HepG2 (cell line): ENCODE measurements around the gene MIER2.

Source experiments
- CHD4 ChIP-seq: fragments of 200-600 bp; sonication (generic); IDR thresholded peaks from 2 replicates; pipeline ENCODE4 v1.7.0; 2017; ENCODE audit warnings: mild to moderate bottlenecking, low read length, borderline replicate concordance
- CTCF ChIP-seq: sonication (generic); formaldehyde crosslinking; IDR thresholded peaks from 2 replicates; pipeline ENCODE4 v1.5.0; 2020; ENCODE audit warnings: mild to moderate bottlenecking, missing genetic modification reagents, moderate library complexity
- EZH2 ChIP-seq: conservative IDR thresholded peaks from 2 replicates; pipeline ENCODE4 v1.6.1; 2012; ENCODE audit warnings: mild to moderate bottlenecking, low read depth, low read length, moderate library complexity
- NFKB2 ChIP-seq: sonication (generic); formaldehyde crosslinking; IDR thresholded peaks from 2 replicates; pipeline ENCODE4 v1.4.0; 2020; ENCODE audit warnings: missing genetic modification reagents, borderline replicate concordance
- REST ChIP-seq, 2 experiments: IDR thresholded peaks; 2 replicates each; pipeline ENCODE4 v1.6.1; 2011 to 2012; ENCODE audit warnings: low read length in 2 of 2, borderline replicate concordance in 1 of 2, low read depth in 1 of 2, mild to moderate bottlenecking in 1 of 2, moderate library complexity in 1 of 2
- TBP ChIP-seq: sonication (generic); formaldehyde crosslinking; IDR thresholded peaks from 2 replicates; pipeline ENCODE4 v1.5.0; 2020; ENCODE audit warnings: missing genetic modification reagents
- TCF12 ChIP-seq, 2 experiments: fragments of 450-650 bp in 1 of 2; sonication (generic) in 1 of 2; formaldehyde crosslinking in 1 of 2; IDR thresholded peaks; 2 replicates each; pipeline versions ENCODE4 v1.6.1 to v1.8.0; 2017 to 2022; ENCODE audit warnings: antibody characterized with exemption in 1 of 2, mild to moderate bottlenecking in 1 of 2, missing genetic modification reagents in 1 of 2, moderate library complexity in 1 of 2
- THYN1 ChIP-seq: sonication (generic); formaldehyde crosslinking; IDR thresholded peaks from 2 replicates; pipeline ENCODE4 v1.8.1; 2023; ENCODE audit warnings: low read depth, mild to moderate bottlenecking, moderate library complexity, missing genetic modification reagents, borderline replicate concordance
- ZKSCAN1 ChIP-seq: fragments of 150-350 bp; IDR thresholded peaks from 2 replicates; pipeline ENCODE4 v1.6.1; 2014; ENCODE audit warnings: low read length
- ZNF274 ChIP-seq: sonication (generic); formaldehyde crosslinking; IDR thresholded peaks from 2 replicates; pipeline ENCODE4 v1.5.1; 2020; ENCODE audit warnings: mild to moderate bottlenecking, missing genetic modification reagents
- ZNF33B ChIP-seq: sonication (generic); formaldehyde crosslinking; IDR thresholded peaks from 2 replicates; pipeline ENCODE4 v1.5.1; 2020; ENCODE audit warnings: mild to moderate bottlenecking, missing genetic modification reagents
- ZNF740 ChIP-seq: sonication (generic); formaldehyde crosslinking; IDR thresholded peaks from 2 replicates; pipeline ENCODE4 v1.4.0; 2020; ENCODE audit warnings: missing genetic modification reagents

GRCh38 chr19:391726-392374 lies 47.3 kb upstream of the MIER2 start:
- TF ChIP-seq NFKB2, result no peak
- no peak for TF ChIP-seq EZH2
- TF ChIP-seq CHD4, result no peak
- no peak for TF ChIP-seq ZNF33B (CRISPR knock-in tag)
- TF ChIP-seq ZKSCAN1, result no peak
- no peak for TF ChIP-seq TBP (CRISPR knock-in tag)
- TF ChIP-seq ZNF274, result no peak
- TF ChIP-seq ZNF740, result no peak
- no peak for TF ChIP-seq REST (IDR thresholded peaks at IDR 0.05; ENCODE audit: borderline replicate concordance in 1 of 2, low read depth in 1 of 2, low read length in 2 of 2)
- no peak for TF ChIP-seq THYN1
- TF ChIP-seq CTCF, result no peak
- TF ChIP-seq TCF12 (IDR thresholded peaks at IDR 0.05), result no peak
- no peak for TF ChIP-seq TCF12 (CRISPR knock-in tag; IDR thresholded peaks at IDR 0.05)
